ENCODE data around the gene CDH4.

The CDH4 gene

DNA sequence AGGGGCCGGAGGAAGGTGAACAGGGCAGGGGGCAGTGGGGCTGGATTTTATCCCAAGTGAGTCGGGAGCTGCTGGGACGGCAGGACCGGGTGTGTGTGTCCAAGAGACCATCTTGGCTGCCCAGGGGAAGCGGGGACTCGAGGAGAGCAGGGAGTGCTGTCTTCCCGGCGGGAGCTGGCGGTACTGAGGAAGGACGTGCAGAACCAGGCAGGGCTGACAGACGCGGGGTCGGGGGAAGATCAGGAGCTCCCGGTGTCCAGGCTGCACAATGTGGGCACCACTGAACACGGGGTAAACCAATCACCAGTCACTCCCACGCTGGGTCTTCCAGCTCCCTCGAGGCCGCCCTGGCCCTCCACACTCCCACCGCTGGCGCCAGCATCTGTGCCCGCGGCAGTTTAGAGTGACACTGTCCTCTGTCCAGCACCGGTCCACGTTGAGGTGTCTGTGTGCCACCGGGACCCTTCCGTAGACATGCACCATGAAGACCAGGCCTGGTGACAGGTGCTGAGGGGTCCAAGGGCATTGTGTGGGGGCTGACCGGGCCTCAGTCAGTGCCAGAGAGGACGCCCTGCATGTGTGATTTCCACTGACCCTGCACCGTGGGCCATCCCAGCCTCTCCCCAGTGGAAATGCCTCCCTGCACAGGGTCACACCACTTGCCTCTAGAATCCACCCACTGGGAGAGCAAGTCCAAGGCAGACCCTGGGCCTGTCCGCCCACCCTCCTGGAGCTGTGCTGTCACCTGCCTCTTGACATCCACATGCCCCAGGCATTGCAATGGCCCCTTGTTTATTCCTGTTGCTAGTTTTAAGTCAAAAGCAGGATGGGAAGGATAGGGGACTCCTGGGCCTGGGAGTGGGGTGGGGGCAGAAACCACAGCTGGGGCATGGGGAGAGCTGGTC is 411.7 kb downstream of the CDH4 start:
- TF ChIP-seq, protein P1, sequence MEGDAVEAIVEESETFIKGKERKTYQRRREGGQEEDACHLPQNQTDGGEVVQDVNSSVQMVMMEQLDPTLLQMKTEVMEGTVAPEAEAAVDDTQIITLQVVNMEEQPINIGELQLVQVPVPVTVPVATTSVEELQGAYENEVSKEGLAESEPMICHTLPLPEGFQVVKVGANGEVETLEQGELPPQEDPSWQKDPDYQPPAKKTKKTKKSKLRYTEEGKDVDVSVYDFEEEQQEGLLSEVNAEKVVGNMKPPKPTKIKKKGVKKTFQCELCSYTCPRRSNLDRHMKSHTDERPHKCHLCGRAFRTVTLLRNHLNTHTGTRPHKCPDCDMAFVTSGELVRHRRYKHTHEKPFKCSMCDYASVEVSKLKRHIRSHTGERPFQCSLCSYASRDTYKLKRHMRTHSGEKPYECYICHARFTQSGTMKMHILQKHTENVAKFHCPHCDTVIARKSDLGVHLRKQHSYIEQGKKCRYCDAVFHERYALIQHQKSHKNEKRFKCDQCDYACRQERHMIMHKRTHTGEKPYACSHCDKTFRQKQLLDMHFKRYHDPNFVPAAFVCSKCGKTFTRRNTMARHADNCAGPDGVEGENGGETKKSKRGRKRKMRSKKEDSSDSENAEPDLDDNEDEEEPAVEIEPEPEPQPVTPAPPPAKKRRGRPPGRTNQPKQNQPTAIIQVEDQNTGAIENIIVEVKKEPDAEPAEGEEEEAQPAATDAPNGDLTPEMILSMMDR (IDR thresholded peaks at IDR 0.05): no peak
- no peak for TF ChIP-seq ZFX (IDR thresholded peaks at IDR 0.05; ENCODE audit: borderline replicate concordance)
- no peak overlapping the region for H3K27ac ChIP-seq

DNA sequence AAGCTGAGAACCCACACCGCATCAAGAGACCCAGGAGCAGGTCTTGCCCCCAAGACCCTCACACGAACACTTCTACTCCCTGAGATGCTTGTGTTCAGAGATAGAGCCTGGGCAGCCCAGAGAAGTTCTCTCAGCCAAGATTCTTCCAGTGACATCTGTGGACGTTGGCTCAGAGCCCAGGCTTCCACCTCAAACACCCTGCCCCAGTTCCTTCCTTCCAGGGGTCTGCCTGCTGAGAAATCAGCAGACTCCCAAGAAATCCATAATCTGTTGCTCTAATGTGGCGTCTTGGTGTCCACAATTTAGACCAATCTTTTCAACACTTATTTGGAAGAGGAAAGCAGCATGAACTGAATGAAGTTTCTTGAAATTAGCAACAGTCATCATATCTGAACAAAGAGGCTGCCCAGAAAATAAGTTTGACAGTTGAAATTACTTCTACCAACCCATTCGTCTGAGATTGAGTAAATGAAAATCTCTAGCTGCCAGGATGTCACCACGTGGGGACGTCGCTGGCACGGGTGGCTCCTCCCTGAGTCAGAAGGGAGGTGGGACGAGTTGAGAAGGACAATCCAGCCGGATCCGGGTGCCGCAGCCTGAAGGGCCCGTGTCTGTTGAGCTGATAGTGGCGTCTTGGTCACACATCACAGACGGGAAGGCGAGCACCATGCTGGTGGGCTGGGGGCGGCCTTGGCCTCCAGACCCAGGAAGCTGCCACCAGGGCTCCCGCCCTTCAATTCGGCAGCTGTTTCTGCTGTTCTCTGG is 412.7 kb downstream of the CDH4 start:
- H3K27ac ChIP-seq: no peak overlapping the region
- TF ChIP-seq, protein P1 (IDR thresholded peaks at IDR 0.05): no peak
- TF ChIP-seq ZFX (IDR thresholded peaks at IDR 0.05; ENCODE audit: borderline replicate concordance): no peak

- no peak overlapping the region for H3K27ac ChIP-seq
- TF ChIP-seq, protein P1 (IDR thresholded peaks at IDR 0.05): no peak
- no peak for TF ChIP-seq ZFX (IDR thresholded peaks at IDR 0.05; ENCODE audit: borderline replicate concordance)
These were observed 413.7 kb downstream of the CDH4 start for GRCh38 chr20:61665528-61666470.

- H3K27ac ChIP-seq: no peak overlapping the region
- TF ChIP-seq, protein P1 (IDR thresholded peaks at IDR 0.05): no peak
- TF ChIP-seq ZFX (IDR thresholded peaks at IDR 0.05; ENCODE audit: borderline replicate concordance): no peak
These were observed 414.4 kb downstream of the CDH4 start for GRCh38 chr20:61666471-61666832.

DNA sequence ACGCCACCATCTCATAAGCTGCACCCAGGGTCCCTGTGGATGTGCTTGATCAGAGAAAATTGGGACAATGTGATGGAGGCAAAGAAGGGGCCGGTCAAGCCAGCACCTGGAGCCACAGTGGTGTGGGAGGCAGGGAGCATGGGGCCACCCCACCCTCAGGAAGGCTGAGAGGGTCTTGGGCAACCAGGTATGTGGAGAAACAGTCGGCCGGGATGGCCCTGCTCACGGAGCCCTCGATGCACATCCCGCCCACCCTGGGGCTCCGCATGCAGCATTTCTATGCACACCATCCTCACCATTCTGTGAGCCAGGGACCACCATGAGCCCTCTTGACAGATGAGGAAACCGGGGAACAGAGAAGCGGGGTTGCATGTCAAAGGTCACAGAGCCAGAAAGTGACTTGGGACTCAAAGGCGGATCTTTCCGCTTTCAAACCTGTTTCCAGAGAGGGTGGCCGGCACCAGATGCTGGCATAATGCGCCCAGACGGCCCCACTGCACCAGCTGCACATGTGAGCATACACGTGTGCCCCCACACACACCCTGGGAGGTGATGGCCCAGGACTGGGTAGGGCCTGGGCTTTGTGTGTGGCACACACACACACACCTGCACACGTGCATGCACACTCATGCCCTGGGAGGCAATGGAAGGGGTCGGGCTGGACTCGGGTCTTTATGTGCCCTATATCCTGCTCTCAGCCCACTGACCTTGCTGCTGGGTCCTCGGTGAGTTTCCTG is 415.2 kb downstream of the CDH4 start:
- no peak for TF ChIP-seq ZFX (IDR thresholded peaks at IDR 0.05; ENCODE audit: borderline replicate concordance)
- TF ChIP-seq, protein P1 (IDR thresholded peaks at IDR 0.05): no peak
- H3K27ac ChIP-seq: no peak overlapping the region

DNA sequence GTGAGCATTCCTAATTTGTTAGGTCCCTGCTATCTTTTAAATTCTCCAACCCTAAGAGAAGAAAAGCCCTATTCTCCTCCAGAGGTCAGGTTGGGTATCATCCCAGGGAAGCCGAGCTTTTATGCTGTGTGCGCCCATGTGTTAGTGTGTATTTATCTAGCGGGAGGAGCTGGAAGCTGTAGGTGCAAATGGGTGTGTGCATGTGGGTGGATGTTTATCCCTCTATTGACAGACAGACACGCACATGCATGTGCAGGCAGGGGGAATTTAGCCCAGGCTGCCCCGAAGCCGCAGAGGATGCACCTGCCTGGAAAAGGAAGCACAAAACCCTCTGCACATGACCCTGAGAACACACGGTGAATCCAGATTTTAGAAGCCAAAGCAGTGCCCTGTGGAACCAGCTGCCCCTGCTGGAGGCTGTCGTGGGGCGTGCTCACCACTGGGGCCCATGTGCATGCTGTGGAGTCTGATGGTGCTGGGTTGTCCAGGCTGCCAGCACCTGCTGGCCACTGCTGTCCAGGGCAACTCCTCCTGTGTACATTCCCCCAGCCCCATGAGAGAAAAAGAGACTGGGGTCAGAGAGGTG is 416.1 kb downstream of the CDH4 start:
- TF ChIP-seq ZFX (IDR thresholded peaks at IDR 0.05; ENCODE audit: borderline replicate concordance): no peak
- TF ChIP-seq, protein P1 (IDR thresholded peaks at IDR 0.05): no peak
- no peak overlapping the region for H3K27ac ChIP-seq
